ENCODE data around the gene NDRG2.
A peak's percentile ranks its signal among the peaks of the same experiment; 100 is the strongest.

NDRG2 gene

GRCh38 chr14:21070083-21070609 is 45.3 kb upstream of the NDRG2 start, which contains the start of gene ARHGEF40:
TSS of gene ARHGEF40 (plus strand) at chr14:21070304. CDS start at chr14:21070397, 93 bp downstream.
- H3K4me3 ChIP-seq (ENCODE audit: low read depth, low read length) = peak within 1 kb of the TSS; percentile 82
- TF ChIP-seq, protein P1, sequence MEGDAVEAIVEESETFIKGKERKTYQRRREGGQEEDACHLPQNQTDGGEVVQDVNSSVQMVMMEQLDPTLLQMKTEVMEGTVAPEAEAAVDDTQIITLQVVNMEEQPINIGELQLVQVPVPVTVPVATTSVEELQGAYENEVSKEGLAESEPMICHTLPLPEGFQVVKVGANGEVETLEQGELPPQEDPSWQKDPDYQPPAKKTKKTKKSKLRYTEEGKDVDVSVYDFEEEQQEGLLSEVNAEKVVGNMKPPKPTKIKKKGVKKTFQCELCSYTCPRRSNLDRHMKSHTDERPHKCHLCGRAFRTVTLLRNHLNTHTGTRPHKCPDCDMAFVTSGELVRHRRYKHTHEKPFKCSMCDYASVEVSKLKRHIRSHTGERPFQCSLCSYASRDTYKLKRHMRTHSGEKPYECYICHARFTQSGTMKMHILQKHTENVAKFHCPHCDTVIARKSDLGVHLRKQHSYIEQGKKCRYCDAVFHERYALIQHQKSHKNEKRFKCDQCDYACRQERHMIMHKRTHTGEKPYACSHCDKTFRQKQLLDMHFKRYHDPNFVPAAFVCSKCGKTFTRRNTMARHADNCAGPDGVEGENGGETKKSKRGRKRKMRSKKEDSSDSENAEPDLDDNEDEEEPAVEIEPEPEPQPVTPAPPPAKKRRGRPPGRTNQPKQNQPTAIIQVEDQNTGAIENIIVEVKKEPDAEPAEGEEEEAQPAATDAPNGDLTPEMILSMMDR (IDR thresholded peaks at IDR 0.05; ENCODE audit: low read depth, low read length) = no peak

DNA sequence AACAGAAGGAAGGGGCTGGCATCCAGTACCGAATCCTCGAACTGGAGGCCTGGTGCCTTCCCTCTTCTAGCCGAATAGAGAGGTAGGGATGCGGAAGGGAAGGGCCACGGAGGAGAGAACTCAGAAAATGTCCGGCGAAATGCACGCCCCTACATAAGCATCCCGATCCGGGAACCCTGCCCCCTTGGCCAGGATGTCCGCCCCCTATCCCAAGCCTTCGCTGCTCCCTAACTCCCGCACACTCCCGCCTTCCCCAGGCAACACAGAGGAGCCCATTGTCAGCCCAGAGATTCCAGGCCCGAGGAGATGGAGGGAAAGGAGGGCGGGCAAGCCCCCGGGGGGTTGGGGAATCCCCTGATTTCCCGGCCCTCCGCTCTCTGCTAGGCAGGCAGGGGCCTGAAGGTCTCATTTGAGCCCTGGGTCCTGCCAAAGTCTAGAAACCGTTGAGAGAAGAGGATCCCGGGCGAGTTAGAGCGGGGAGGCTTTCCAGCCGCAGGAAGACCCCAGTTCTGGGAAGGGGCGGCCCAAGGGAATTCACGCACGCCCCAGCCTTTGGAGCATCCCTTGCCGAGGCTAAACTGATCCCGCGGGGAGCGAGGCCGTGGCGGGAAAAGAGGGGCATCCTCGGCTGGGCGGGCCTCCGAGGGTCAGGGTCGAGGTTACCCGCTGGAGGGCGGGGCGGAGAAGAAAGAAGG is 44.7 kb upstream of the NDRG2 start:
- H3K4me3 ChIP-seq (ENCODE audit: low read depth, low read length) = peak overlapping the region; percentile 82
- TF ChIP-seq, protein P1 (IDR thresholded peaks at IDR 0.05; ENCODE audit: low read depth, low read length) = no peak

GRCh38 chr14:21068521-21069387 is 43.9 kb upstream of the NDRG2 start:
- TF ChIP-seq, protein P1 (IDR thresholded peaks at IDR 0.05; ENCODE audit: low read depth, low read length) = peak; percentile 60
- peak overlapping the region; percentile 82 for H3K4me3 ChIP-seq (ENCODE audit: low read depth, low read length)

- TF ChIP-seq, protein P1 (IDR thresholded peaks at IDR 0.05; ENCODE audit: low read depth, low read length) = no peak
- H3K4me3 ChIP-seq (ENCODE audit: low read depth, low read length) = no peak overlapping the region
Measured at GRCh38 chr14:21066882-21067502, 42.1 kb upstream of the NDRG2 start.

DNA sequence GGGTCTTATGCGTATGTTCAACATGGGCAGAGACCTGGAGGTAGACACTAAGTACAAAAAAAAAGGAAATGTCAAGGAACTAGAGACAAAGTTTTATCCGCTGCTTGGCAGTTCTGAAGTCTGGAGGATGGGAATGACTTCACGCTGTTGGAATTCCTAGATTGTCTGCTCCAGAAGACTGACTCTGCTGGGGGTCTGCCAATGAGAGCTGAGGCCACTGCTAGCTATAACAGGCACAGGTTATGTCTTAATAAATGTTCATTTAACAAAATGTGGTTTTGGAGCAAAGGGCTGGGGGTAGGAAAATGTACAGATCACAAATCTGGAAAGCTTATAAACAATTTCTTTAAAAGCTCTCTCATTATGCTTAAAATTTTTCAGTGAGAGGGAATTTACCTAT is 38.6 kb upstream of the NDRG2 start:
- H3K4me3 ChIP-seq (ENCODE audit: low read depth, low read length) = no peak overlapping the region
- TF ChIP-seq, protein P1 (IDR thresholded peaks at IDR 0.05; ENCODE audit: low read depth, low read length) = no peak

DNA sequence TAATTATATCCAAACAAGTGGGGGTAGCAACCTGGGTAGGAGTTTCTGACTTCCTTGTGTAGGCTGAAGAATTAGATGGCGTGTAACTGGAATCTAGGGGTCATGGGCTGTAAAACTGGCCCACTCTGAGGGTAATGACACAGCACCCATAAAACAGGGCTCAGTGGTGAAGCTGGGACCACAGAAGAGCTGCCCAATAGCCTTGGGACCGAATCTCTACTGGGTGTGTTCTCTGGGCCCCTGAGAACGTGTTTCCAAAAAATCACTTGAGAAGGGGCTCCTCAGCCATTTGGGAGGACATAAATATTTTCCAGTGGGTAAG is 36.4 kb upstream of the NDRG2 start:
- H3K4me3 ChIP-seq (ENCODE audit: low read depth, low read length) = no peak overlapping the region
- TF ChIP-seq, protein P1 (IDR thresholded peaks at IDR 0.05; ENCODE audit: low read depth, low read length) = no peak
